GM12874 (cell line): ENCODE results near the gene KIF1A.

Source experiments
- CTCF ChIP-seq: IDR thresholded peaks from 2 replicates; pipeline ENCODE4 v1.5.1; 2011; ENCODE audit warnings: low read depth, mild to moderate bottlenecking, control low read depth, low read length, moderate library complexity; ENCODE audit not compliant: insufficient read depth

The KIF1A gene

GRCh38 chr2:240778426-240778825, 41.6 kb downstream of the KIF1A start:
- no peak for TF ChIP-seq CTCF

- TF ChIP-seq CTCF = no peak
Observed at GRCh38 chr2:240777456-240778212, 42.4 kb downstream of the KIF1A start.

- TF ChIP-seq CTCF = no peak
Observed at GRCh38 chr2:240775905-240776304, 44.1 kb downstream of the KIF1A start.

- no peak for TF ChIP-seq CTCF
Observed at GRCh38 chr2:240774856-240775255, 45.2 kb downstream of the KIF1A start.

- no peak for TF ChIP-seq CTCF
Observed at GRCh38 chr2:240769096-240769495, 50.9 kb downstream of the KIF1A start.

GRCh38 chr2:240768216-240768615, 51.8 kb downstream of the KIF1A start:
- no peak for TF ChIP-seq CTCF

GRCh38 chr2:240767341-240767740, 52.7 kb downstream of the KIF1A start:
- TF ChIP-seq CTCF = no peak
